ENCODE results near the gene RAB37.

DNA sequence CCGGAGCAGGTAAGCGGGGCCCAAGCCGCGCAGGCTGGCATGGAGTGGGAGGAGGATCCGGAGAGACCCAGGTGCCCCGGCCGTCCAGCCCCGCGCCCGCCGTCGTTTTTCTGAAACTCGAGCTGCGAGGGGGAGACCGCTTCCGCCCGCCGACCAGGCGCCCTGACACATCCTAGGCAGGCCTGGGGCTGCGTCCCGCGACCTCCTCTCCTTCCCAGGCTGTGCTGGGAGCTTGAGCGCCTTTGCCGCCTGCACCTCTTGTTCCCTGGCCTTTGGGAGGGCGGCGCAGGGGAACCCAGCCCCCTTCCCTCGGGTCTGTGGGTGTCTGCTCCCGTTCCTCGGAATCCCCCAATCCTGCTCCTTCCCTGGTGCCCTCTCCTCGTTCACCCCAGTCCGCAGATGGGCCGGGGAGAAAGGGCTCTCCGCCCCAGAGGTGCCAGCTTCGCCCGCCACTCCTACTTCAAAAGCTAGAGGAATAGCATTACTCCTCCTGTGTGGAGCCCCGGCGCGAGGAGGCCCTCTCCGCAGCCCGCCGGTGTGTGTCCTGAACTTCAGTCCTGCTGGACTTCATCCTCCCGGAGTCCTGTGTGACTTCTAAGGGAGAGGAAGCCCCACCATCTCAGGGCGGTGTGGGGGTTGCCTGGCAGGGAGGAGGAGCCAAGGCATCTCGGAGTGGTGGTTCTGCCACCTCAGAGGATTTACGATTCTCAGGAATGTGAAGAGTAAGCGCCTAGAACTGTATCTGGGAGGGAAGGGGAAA, 12.4 kb downstream of the RAB37 start:
- TF ChIP-seq, protein P1, sequence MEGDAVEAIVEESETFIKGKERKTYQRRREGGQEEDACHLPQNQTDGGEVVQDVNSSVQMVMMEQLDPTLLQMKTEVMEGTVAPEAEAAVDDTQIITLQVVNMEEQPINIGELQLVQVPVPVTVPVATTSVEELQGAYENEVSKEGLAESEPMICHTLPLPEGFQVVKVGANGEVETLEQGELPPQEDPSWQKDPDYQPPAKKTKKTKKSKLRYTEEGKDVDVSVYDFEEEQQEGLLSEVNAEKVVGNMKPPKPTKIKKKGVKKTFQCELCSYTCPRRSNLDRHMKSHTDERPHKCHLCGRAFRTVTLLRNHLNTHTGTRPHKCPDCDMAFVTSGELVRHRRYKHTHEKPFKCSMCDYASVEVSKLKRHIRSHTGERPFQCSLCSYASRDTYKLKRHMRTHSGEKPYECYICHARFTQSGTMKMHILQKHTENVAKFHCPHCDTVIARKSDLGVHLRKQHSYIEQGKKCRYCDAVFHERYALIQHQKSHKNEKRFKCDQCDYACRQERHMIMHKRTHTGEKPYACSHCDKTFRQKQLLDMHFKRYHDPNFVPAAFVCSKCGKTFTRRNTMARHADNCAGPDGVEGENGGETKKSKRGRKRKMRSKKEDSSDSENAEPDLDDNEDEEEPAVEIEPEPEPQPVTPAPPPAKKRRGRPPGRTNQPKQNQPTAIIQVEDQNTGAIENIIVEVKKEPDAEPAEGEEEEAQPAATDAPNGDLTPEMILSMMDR (IDR thresholded peaks at IDR 0.05): peak in 1 of 6 experiments; percentile 2
- TF ChIP-seq POLR2A (IDR thresholded peaks at IDR 0.05): no peak

Measured in adrenal gland (tissue), 5 donors.